PFSK-1 (cell line): ENCODE measurements around the gene PPP1R2C.

Source experiments
- FOXP2 ChIP-seq: optimal IDR thresholded peaks from 2 replicates; pipeline ENCODE3; 2011; ENCODE audit warnings: borderline replicate concordance, control low read depth, inconsistent platforms; ENCODE audit not compliant: insufficient read depth; ENCODE audit errors: extremely low read length, extremely low read depth
- POLR2AphosphoS5 ChIP-seq: IDR thresholded peaks from 2 replicates; pipeline ENCODE4 v1.6.1; 2012; ENCODE audit warnings: low read depth, mild to moderate bottlenecking, control low read depth, low read length, moderate library complexity
- SIN3A ChIP-seq: IDR thresholded peaks from 2 replicates; pipeline ENCODE4 v1.6.1; 2012; ENCODE audit warnings: mild to moderate bottlenecking, low read length, moderate library complexity, borderline replicate concordance; ENCODE audit not compliant: insufficient read depth
- TAF1 ChIP-seq: IDR thresholded peaks from 2 replicates; pipeline ENCODE4 v1.6.1; 2012; ENCODE audit warnings: low read length, control low read depth, borderline replicate concordance; ENCODE audit not compliant: insufficient read depth
- TF ChIP-seq, protein P1 (sequence below), 2 experiments: IDR thresholded peaks; 2 replicates each; pipeline versions ENCODE4 v1.6.1 to v1.8.0; 2011 to 2012; ENCODE audit warnings: low read depth in 2 of 2, low read length in 2 of 2, control low read depth in 1 of 2, inconsistent platforms in 1 of 2, mild to moderate bottlenecking in 1 of 2, moderate library complexity in 1 of 2; ENCODE audit not compliant: insufficient read depth in 1 of 2

Gene PPP1R2C

DNA sequence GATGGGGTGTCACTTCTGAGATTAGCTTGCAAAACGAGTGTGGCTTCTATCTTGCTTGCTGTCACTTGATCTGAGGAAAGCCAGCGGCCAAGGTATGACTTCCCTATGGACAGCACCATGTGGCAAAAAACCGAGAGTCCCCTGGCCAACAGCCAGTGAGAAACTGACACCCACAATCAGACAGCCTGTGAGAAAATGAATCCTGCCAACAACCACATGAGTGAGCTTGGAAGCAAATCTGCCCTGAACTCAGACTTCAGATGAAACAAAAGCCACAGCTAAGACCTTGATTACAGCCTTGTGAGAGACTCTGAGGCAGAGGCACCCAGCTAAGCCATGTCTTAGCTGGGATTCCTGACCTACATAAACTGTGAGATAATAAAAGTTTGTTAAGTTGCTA, 45.5 kb downstream of the PPP1R2C start:
- no peak for TF ChIP-seq POLR2AphosphoS5
- TF ChIP-seq TAF1 = no peak
- TF ChIP-seq SIN3A = no peak
- TF ChIP-seq, protein P1, sequence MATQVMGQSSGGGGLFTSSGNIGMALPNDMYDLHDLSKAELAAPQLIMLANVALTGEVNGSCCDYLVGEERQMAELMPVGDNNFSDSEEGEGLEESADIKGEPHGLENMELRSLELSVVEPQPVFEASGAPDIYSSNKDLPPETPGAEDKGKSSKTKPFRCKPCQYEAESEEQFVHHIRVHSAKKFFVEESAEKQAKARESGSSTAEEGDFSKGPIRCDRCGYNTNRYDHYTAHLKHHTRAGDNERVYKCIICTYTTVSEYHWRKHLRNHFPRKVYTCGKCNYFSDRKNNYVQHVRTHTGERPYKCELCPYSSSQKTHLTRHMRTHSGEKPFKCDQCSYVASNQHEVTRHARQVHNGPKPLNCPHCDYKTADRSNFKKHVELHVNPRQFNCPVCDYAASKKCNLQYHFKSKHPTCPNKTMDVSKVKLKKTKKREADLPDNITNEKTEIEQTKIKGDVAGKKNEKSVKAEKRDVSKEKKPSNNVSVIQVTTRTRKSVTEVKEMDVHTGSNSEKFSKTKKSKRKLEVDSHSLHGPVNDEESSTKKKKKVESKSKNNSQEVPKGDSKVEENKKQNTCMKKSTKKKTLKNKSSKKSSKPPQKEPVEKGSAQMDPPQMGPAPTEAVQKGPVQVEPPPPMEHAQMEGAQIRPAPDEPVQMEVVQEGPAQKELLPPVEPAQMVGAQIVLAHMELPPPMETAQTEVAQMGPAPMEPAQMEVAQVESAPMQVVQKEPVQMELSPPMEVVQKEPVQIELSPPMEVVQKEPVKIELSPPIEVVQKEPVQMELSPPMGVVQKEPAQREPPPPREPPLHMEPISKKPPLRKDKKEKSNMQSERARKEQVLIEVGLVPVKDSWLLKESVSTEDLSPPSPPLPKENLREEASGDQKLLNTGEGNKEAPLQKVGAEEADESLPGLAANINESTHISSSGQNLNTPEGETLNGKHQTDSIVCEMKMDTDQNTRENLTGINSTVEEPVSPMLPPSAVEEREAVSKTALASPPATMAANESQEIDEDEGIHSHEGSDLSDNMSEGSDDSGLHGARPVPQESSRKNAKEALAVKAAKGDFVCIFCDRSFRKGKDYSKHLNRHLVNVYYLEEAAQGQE (IDR thresholded peaks at IDR 0.05; ENCODE audit: insufficient read depth in 1 of 2, low read depth in 2 of 2, low read length in 2 of 2) = no peak
- no peak for TF ChIP-seq FOXP2
